Stimulated activated CD4-positive, alpha-beta T cell treated with anti-CD3 and anti-CD28 coated beads, Interleukin-1b, Interleukin-23, amount 100 ng/mL, for 1 hour (primary cell): ENCODE measurements around the gene GPR107.

Experiments used
- DNase-seq, 2 donors: peaks; one replicate each; pipeline ENCODE4 v3.0.0-alpha.2; 2020; ENCODE audit warnings: low read depth in 2 of 2

GPR107 gene

DNA sequence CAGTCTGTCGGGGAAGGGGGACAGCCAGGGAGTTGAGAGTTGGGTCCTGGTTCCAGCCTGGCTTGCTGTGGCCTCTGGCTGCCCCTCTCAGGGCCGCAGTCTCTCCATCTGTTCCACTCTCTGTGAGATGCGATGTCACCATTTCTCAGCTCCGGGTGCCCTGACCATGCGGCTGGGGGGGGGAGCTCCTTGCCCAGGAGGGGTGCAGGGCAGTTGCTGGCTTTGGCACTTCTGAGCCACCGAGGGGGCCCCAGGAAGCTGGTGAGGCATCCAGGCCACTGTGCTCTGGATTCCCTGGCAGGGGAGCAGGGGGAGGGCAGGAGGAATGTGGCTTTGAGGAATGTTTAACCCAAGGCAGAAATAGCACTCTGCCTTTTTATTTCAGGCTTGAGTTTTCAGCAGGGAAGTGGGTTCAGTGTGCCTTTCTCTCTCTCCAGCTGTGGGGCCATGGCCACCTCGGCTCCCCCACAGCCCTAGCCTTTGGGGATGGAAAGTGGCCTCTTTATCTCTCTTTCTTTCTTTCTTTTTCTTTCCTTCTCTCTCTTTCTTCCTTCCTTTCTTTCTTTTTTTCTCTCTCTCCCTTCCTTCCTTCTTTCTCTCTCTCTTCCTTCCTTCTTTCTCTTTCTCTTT lies 129.5 kb downstream of the GPR107 start:
- DNase-seq = no peak

DNA sequence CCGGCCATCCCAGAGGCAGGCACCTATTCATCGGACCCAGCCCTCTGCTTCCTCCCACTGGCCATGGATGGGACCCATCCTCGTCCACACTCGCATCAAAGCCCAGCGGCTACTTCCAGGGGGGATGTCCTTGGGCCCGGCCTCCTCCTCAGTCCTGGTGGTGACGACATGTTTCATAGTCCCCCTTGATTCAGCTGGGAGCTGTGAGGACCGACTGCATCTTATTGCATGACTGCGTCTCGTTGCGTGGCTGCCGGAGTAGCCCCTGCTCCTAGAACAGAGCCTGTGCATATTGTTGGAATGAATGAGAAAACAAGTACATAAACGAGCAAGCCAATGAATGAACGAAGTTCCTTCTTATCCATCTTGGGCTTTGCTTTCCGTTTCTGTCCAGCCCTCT lies 131.3 kb downstream of the GPR107 start:
- no peak for DNase-seq

- no peak for DNase-seq
Observed at GRCh38 chr9:130185490-130186031, 131.9 kb downstream of the GPR107 start.

GRCh38 chr9:130186051-130186450 lies 132.3 kb downstream of the GPR107 start:
- no peak for DNase-seq

DNA sequence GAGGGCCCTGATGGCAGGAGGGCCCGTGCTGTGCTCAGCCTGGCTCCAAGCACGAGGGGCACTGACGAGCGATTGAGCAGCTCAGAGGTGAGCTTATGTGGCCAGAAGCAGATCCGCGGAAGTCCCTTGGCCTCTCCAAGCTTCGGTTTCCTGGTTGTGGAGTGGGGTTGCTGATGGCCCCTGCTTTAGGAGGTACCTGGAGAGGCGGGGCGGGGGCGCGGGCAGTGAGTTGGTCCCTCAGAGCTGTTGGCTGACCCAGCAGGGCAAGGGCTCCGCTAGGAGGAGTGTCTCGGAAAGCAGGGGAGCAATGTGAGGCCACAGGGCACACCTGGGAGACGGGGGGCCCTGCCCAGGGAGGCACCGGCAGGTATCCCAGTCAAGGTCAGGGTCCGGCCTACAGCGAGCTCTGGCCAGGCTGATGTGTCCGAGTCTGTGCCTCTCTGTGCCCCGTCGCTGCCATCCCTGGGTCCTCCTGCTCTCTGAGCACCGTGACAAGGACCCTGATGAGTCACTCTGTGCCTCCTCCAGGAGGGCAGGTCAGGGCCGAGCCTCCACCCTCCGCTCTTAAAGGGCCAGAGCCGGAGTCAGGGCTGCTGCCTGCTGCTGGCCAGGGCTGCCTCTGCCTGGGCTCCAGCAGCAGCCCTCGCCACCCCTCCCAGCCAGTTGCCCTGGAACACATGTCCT lies 133.3 kb downstream of the GPR107 start:
- DNase-seq = no peak

GRCh38 chr9:130187523-130187846 lies 133.8 kb downstream of the GPR107 start:
- no peak for DNase-seq

GRCh38 chr9:130188860-130189481 lies 135.3 kb downstream of the GPR107 start:
- no peak for DNase-seq
